H9 (cell line): Measurements from ENCODE around the gene PCDHB11. TPM values are rescaled to one million over a fixed set of nuclear protein-coding genes. Genes with fewer than 3 reads are reported as not detected.
"Not testable (repeated sequence)": the region's sequence is repeated elsewhere in the genome, so short reads cannot be mapped to it uniquely, and the experiment has no call there.

Source experiments
- DNase-seq: peaks from one replicate; pipeline ENCODE4 v3.0.0-alpha.2; 2017
- H2AFZ ChIP-seq: one replicate; pipeline ENCODE4 v1.6.1; 2013; ENCODE audit warnings: mild to moderate bottlenecking, low read length, control low read depth, moderate library complexity
- H2AK5ac ChIP-seq: 2 replicates; pipeline ENCODE4 v1.6.1; 2013; ENCODE audit warnings: low read length, control low read depth, mixed read lengths; ENCODE audit not compliant: insufficient read length
- H2BK120ac ChIP-seq: one replicate; pipeline ENCODE4 v1.6.1; 2013; ENCODE audit warnings: low read depth, mild to moderate bottlenecking, low read length, control low read depth, inconsistent platforms; ENCODE audit not compliant: poor library complexity, severe bottlenecking
- H2BK12ac ChIP-seq: 2 replicates; pipeline ENCODE4 v1.6.1; 2013; ENCODE audit warnings: low read length, control low read depth, mixed read lengths, low read depth; ENCODE audit not compliant: insufficient read length
- H2BK15ac ChIP-seq: 2 replicates; pipeline ENCODE4 v1.6.1; 2013; ENCODE audit warnings: low read depth, low read length, control low read depth
- H2BK20ac ChIP-seq: one replicate; pipeline ENCODE4 v1.6.1; 2013; ENCODE audit warnings: low read depth, mild to moderate bottlenecking, low read length, control low read depth, inconsistent platforms; ENCODE audit not compliant: poor library complexity, severe bottlenecking
- H2BK5ac ChIP-seq: 2 replicates; pipeline ENCODE4 v1.6.1; 2013; ENCODE audit warnings: low read length, control low read depth, mixed read lengths; ENCODE audit not compliant: insufficient read length
- H3K14ac ChIP-seq: 2 replicates; pipeline ENCODE4 v1.6.1; 2013; ENCODE audit warnings: low read length, control low read depth; ENCODE audit not compliant: insufficient read depth
- H3K18ac ChIP-seq: 2 replicates; pipeline ENCODE4 v1.6.1; 2013; ENCODE audit warnings: low read depth, mild to moderate bottlenecking, mixed read lengths, low read length, control low read depth; ENCODE audit not compliant: insufficient read length
- H3K23ac ChIP-seq: 2 replicates; pipeline ENCODE4 v1.6.1; 2013; ENCODE audit warnings: low read length, control low read depth, mixed read lengths, low read depth; ENCODE audit not compliant: insufficient read length
- H3K23me2 ChIP-seq: 2 replicates; pipeline ENCODE4 v1.6.1; 2013; ENCODE audit warnings: low read depth, mild to moderate bottlenecking, mixed read lengths, low read length, control low read depth; ENCODE audit not compliant: insufficient read length, poor library complexity, severe bottlenecking
- H3K27ac ChIP-seq: 2 replicates; pipeline ENCODE4 v1.5.1; 2013; ENCODE audit warnings: low read length, control low read depth, mixed read lengths, low read depth; ENCODE audit not compliant: insufficient read length
- H3K27me3 ChIP-seq: 2 replicates; pipeline ENCODE4 v1.6.1; 2013; ENCODE audit warnings: low read length, control low read depth, inconsistent platforms; ENCODE audit not compliant: insufficient read depth
- H3K4ac ChIP-seq: 2 replicates; pipeline ENCODE4 v1.6.1; 2013; ENCODE audit warnings: low read depth, mild to moderate bottlenecking, control low read depth, inconsistent platforms, low read length, moderate library complexity
- H3K4me1 ChIP-seq: 2 replicates; pipeline ENCODE4 v1.6.1; 2013; ENCODE audit warnings: low read length, control low read depth, inconsistent platforms; ENCODE audit not compliant: insufficient read depth
- H3K4me2 ChIP-seq: 2 replicates; pipeline ENCODE4 v1.6.1; 2013; ENCODE audit warnings: low read length, control low read depth, mixed read lengths; ENCODE audit not compliant: insufficient read length, insufficient read depth
- H3K56ac ChIP-seq: 2 replicates; pipeline ENCODE4 v1.6.1; 2013; ENCODE audit warnings: low read depth, mild to moderate bottlenecking, mixed read lengths, low read length, control low read depth; ENCODE audit not compliant: insufficient read length
- H3K79me1 ChIP-seq: 2 replicates; pipeline ENCODE4 v1.6.1; 2013; ENCODE audit warnings: low read depth, mild to moderate bottlenecking, moderate library complexity, low read length, control low read depth, inconsistent platforms; ENCODE audit not compliant: insufficient read depth, poor library complexity, severe bottlenecking
- H3K79me2 ChIP-seq: 2 replicates; pipeline ENCODE4 v1.6.1; 2013; ENCODE audit warnings: low read length, control low read depth, inconsistent platforms; ENCODE audit not compliant: insufficient read depth
- H3K9ac ChIP-seq: 2 replicates; pipeline ENCODE4 v1.6.1; 2013; ENCODE audit warnings: low read length, control low read depth, mixed read lengths; ENCODE audit not compliant: insufficient read length; ENCODE audit errors: extremely low read depth
- H3K9me3 ChIP-seq: one replicate; pipeline ENCODE4 v1.6.1; 2013; ENCODE audit warnings: low read depth, low read length, inconsistent platforms; ENCODE audit not compliant: control insufficient read depth
- H3T11ph ChIP-seq: one replicate; pipeline ENCODE4 v1.6.1; 2013; ENCODE audit warnings: mild to moderate bottlenecking, low read length, control low read depth, inconsistent platforms
- H4K20me1 ChIP-seq: one replicate; pipeline ENCODE4 v1.6.1; 2013; ENCODE audit not compliant: control insufficient read depth, insufficient read length, insufficient read depth
- H4K5ac ChIP-seq: 2 replicates; pipeline ENCODE4 v1.6.1; 2013; ENCODE audit warnings: low read depth, mild to moderate bottlenecking, mixed read lengths, low read length, control low read depth; ENCODE audit not compliant: insufficient read length
- H4K8ac ChIP-seq: replicated peaks from 2 replicates; pipeline ENCODE4 v1.6.1; 2013; ENCODE audit warnings: low read length, control low read depth, mixed read lengths, low read depth; ENCODE audit not compliant: insufficient read length
- H4K91ac ChIP-seq: 2 replicates; pipeline ENCODE4 v1.6.1; 2013; ENCODE audit warnings: low read depth, mild to moderate bottlenecking, moderate library complexity, mixed read lengths, low read length, control low read depth; ENCODE audit not compliant: insufficient read length
- H3K27ac Mint-ChIP-seq, 3 experiments: 2 replicates in 2 of 3; 3 replicates in 1 of 3; pipeline ENCODE4 v1.8.0; 2020 to 2021; ENCODE audit warnings: mixed read lengths in 3 of 3, mild to moderate bottlenecking in 1 of 3, moderate library complexity in 1 of 3
- H3K27me3 Mint-ChIP-seq: 2 replicates; pipeline ENCODE4 v1.8.0; 2021; ENCODE audit warnings: low read depth, mild to moderate bottlenecking, moderate library complexity, mixed read lengths
- H3K36me3 Mint-ChIP-seq, 3 experiments: 2 replicates in 2 of 3; 3 replicates in 1 of 3; pipeline ENCODE4 v1.8.0; 2020 to 2021; ENCODE audit warnings: low read depth in 3 of 3, mixed read lengths in 3 of 3; ENCODE audit not compliant: insufficient read depth in 1 of 3
- H3K4me1 Mint-ChIP-seq, 2 experiments: 2 replicates each; pipeline ENCODE4 v1.8.0; 2020; ENCODE audit warnings: mixed read lengths in 2 of 2
- H3K4me3 Mint-ChIP-seq, 2 experiments: 2 replicates in 1 of 2; 3 replicates in 1 of 2; pipeline ENCODE4 v1.8.0; 2020 to 2021; ENCODE audit warnings: mild to moderate bottlenecking in 2 of 2, mixed read lengths in 2 of 2, moderate library complexity in 1 of 2
- H3K9me3 Mint-ChIP-seq, 2 experiments: 2 replicates in 1 of 2; 3 replicates in 1 of 2; pipeline ENCODE4 v1.8.0; 2020; ENCODE audit warnings: mild to moderate bottlenecking in 2 of 2, mixed read lengths in 2 of 2, moderate library complexity in 1 of 2
- CTCF ChIP-seq: fragments of 200-600 bp; sonication (generic); conservative IDR thresholded peaks from 3 replicates; pipeline ENCODE4 v1.8.0; 2021; ENCODE audit warnings: antibody characterized with exemption, mild to moderate bottlenecking
- WGBS: extraction: QIAGEN DNeasy Blood & Tissue Kit; methylation state at CpG from one replicate; pipeline ENCODE4 v1.1.7; 2013; ENCODE audit warnings: missing lambda C conversion rate, low lambda C conversion rate, mixed read lengths; ENCODE audit not compliant: insufficient read length; ENCODE audit errors: extremely low coverage; 5-methylcytosine and 5-hydroxymethylcytosine counted together
- total RNA-seq: library from RNA; stranded (reverse); gene quantifications from 2 replicates; pipeline ENCODE4 v1.2.1, GENCODE V29; 2021

The PCDHB11 gene
- total RNA-seq, 1 experiment from 2014 or later: 2.0 TPM

GRCh38 chr5:141196363-141196762 is 3.1 kb upstream of the PCDHB11 start:
- peaks cover 35 to 38% of the 10 kb centered on the region in 2 experiments for H3K9me3 Mint-ChIP-seq
- H3K4ac ChIP-seq: no peak overlapping the region
- H3K4me1 Mint-ChIP-seq: peaks cover 4 to 11% of the 10 kb centered on the region in 2 experiments
- no peak overlapping the region for H4K91ac ChIP-seq
- no peak for TF ChIP-seq CTCF
- H3K79me2 ChIP-seq: no peaks in the 10 kb centered on the region
- H2AFZ ChIP-seq: no peak overlapping the region
- H3T11ph ChIP-seq: no peak overlapping the region
- peaks cover 8 to 30% (median 9%) of the 10 kb centered on the region in 3 experiments; a peak in 6 of 7 replicates for H3K36me3 Mint-ChIP-seq
- H3K9me3 ChIP-seq: no peaks in the 10 kb centered on the region
- H3K4me3 Mint-ChIP-seq: no peak overlapping the region
- no peak overlapping the region for H3K27ac ChIP-seq
- H3K27me3 Mint-ChIP-seq: no peaks in the 10 kb centered on the region; the same call in 1 of the 2 replicates
- H2BK5ac ChIP-seq: no peak overlapping the region
- no peaks in the 10 kb centered on the region for H4K20me1 ChIP-seq
- H3K79me1 ChIP-seq: no peaks in the 10 kb centered on the region
- no peak overlapping the region for H4K5ac ChIP-seq
- no peak overlapping the region for H2BK12ac ChIP-seq
- H3K18ac ChIP-seq: no peak overlapping the region
- H3K4me1 ChIP-seq: no peaks in the 10 kb centered on the region
- no peak overlapping the region for H4K8ac ChIP-seq
- no peak overlapping the region for H3K9ac ChIP-seq
- no peak overlapping the region for H3K4me2 ChIP-seq
- no peak overlapping the region for H3K23ac ChIP-seq
- DNase-seq: no peak
- H2BK20ac ChIP-seq: no peak overlapping the region
- H3K23me2 ChIP-seq: no peaks in the 10 kb centered on the region
- H2BK15ac ChIP-seq: no peak overlapping the region
- H2AK5ac ChIP-seq: no peak overlapping the region
- no peak overlapping the region for H3K56ac ChIP-seq
- H2BK120ac ChIP-seq: no peak overlapping the region
- WGBS: no CpG with 5 or more reads among the region's 3 CpGs
- H3K27me3 ChIP-seq: no peaks in the 10 kb centered on the region
- H3K27ac Mint-ChIP-seq: no peak overlapping the region
- no peak overlapping the region for H3K14ac ChIP-seq

GRCh38 chr5:141201126-141201525 is 1.7 kb downstream of the PCDHB11 start:
- H3K4me1 ChIP-seq, DNase-seq, H4K20me1 ChIP-seq, H4K5ac ChIP-seq, H2BK20ac ChIP-seq, H3K9ac ChIP-seq, H2BK15ac ChIP-seq, H3K27ac ChIP-seq, H3K4me2 ChIP-seq, H3K9me3 ChIP-seq, H2BK5ac ChIP-seq, H3K79me2 ChIP-seq, H2BK12ac ChIP-seq, H3K14ac ChIP-seq, H2AK5ac ChIP-seq, H3K27ac Mint-ChIP-seq, H3K4me1 Mint-ChIP-seq, H3T11ph ChIP-seq, H3K23ac ChIP-seq, H3K56ac ChIP-seq, H3K27me3 Mint-ChIP-seq, H3K4ac ChIP-seq, H4K8ac ChIP-seq, H4K91ac ChIP-seq, H3K79me1 ChIP-seq, H3K23me2 ChIP-seq, H3K27me3 ChIP-seq, H3K4me3 Mint-ChIP-seq, H3K18ac ChIP-seq, H2AFZ ChIP-seq, H2BK120ac ChIP-seq: not testable (repeated sequence)
- no CpG with 5 or more reads among the region's 38 CpGs for WGBS
- Mint-ChIP-seq H3K9me3 (peaks cover 26 to 31% of the 10 kb centered on the region in 2 experiments), H3K36me3 (peaks cover 7 to 21% (median 7%) of the 10 kb centered on the region in 3 experiments; a peak in 6 of 7 replicates)
